Parathyroid adenoma (tissue), 2 donors: ENCODE data around the gene VPS37C.

Source experiments
- H2AFZ ChIP-seq: fragments of 300-600 bp; sonication (generic); one replicate; pipeline ENCODE4 v1.7.0; 2017; ENCODE audit warnings: antibody characterized with exemption, mild to moderate bottlenecking
- H3K27ac ChIP-seq: fragments of 300-600 bp; sonication (generic); one replicate; pipeline ENCODE4 v1.7.0; 2017
- H3K27me3 ChIP-seq: fragments of 300-600 bp; sonication (generic); one replicate; pipeline ENCODE4 v1.7.0; 2017; ENCODE audit warnings: low read length; ENCODE audit not compliant: control insufficient read depth, insufficient read depth
- H3K36me3 ChIP-seq: fragments of 300-600 bp; sonication (generic); one replicate; pipeline ENCODE4 v1.7.0; 2017; ENCODE audit warnings: low read length; ENCODE audit not compliant: control insufficient read depth, insufficient read depth
- H3K4me1 ChIP-seq: fragments of 300-600 bp; sonication (generic); one replicate; pipeline ENCODE4 v1.7.0; 2017; ENCODE audit warnings: control low read depth
- H3K4me2 ChIP-seq: fragments of 300-600 bp; sonication (generic); one replicate; pipeline ENCODE4 v1.7.0; 2017; ENCODE audit warnings: low read length
- H3K4me3 ChIP-seq: fragments of 300-600 bp; sonication (generic); one replicate; pipeline ENCODE4 v1.7.0; 2017; ENCODE audit warnings: low read depth, low read length
- H3K79me2 ChIP-seq: fragments of 300-600 bp; sonication (generic); one replicate; pipeline ENCODE4 v1.7.0; 2017; ENCODE audit warnings: control low read depth
- H3K9ac ChIP-seq: fragments of 300-600 bp; sonication (generic); one replicate; pipeline ENCODE4 v1.7.0; 2017; ENCODE audit warnings: mild to moderate bottlenecking
- H3K9me3 ChIP-seq: fragments of 300-600 bp; sonication (generic); one replicate; pipeline ENCODE4 v1.7.0; 2017; ENCODE audit warnings: low read length; ENCODE audit not compliant: control insufficient read depth
- TF ChIP-seq, protein P1 (sequence below): fragments of 300-600 bp; sonication (generic); IDR thresholded peaks from one replicate; pipeline ENCODE4 v1.7.0; 2017; ENCODE audit warnings: antibody characterized with exemption, mild to moderate bottlenecking
- donor health status: primary hyperparathyroidism.

The VPS37C gene

DNA sequence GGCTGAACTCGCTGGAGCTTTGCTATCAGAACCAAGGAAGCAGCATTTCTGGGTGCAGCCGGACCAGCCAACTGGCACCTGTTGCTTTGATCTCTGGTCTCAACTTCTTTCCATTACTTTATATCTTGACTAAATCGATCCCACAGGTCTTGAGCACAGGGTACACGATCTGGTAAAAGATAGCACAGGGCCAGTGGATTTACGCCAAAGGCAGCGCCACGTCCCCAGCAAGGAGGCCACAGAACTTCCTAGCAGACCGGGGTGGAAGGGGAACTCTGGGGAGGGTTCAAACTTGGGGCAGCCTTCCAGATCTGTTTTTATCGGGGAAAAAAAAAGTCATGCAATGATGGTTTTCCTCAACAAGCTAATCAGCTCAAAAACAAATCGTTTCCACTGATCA is 14.0 kb downstream of the VPS37C start:
- Histone ChIP-seq H3K4me1 (peaks cover 21% of the 10 kb centered on the region), H3K27me3 (no peaks in the 10 kb centered on the region), H3K36me3 (no peaks in the 10 kb centered on the region), H3K4me2 (no peak overlapping the region), H3K4me3 (no peak overlapping the region), H2AFZ (no peak overlapping the region), H3K9me3 (no peaks in the 10 kb centered on the region), H3K79me2 (peaks cover 20% of the 10 kb centered on the region), H3K9ac (no peak overlapping the region), H3K27ac (no peak overlapping the region)
- TF ChIP-seq, protein P1, sequence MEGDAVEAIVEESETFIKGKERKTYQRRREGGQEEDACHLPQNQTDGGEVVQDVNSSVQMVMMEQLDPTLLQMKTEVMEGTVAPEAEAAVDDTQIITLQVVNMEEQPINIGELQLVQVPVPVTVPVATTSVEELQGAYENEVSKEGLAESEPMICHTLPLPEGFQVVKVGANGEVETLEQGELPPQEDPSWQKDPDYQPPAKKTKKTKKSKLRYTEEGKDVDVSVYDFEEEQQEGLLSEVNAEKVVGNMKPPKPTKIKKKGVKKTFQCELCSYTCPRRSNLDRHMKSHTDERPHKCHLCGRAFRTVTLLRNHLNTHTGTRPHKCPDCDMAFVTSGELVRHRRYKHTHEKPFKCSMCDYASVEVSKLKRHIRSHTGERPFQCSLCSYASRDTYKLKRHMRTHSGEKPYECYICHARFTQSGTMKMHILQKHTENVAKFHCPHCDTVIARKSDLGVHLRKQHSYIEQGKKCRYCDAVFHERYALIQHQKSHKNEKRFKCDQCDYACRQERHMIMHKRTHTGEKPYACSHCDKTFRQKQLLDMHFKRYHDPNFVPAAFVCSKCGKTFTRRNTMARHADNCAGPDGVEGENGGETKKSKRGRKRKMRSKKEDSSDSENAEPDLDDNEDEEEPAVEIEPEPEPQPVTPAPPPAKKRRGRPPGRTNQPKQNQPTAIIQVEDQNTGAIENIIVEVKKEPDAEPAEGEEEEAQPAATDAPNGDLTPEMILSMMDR: no peak

DNA sequence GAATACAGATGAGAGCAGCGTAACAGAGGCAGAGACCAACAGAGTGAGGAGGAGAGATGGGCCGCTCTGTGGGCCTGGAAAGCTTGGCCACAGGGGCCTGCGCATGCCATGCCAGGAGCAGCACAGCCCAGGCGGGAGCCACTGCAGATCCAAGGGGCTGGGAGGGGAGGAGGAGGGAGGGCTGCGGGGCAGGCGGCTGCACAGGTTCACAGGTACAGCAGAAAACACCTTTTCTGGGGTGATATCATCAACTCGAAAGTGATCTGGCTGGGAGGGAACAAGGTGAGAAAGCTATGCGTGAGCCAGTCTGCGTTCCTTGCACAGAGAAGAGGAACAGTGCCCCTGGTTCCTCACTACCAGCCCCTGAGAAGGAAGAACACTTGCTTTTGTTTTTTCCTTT is 14.8 kb downstream of the VPS37C start:
- H3K27ac ChIP-seq: no peak overlapping the region
- no peak overlapping the region for H3K4me2 ChIP-seq
- no peaks in the 10 kb centered on the region for H3K9me3 ChIP-seq
- no peaks in the 10 kb centered on the region for H3K36me3 ChIP-seq
- TF ChIP-seq, protein P1: no peak
- no peak overlapping the region for H2AFZ ChIP-seq
- H3K4me3 ChIP-seq: no peak overlapping the region
- no peak overlapping the region for H3K9ac ChIP-seq
- no peaks in the 10 kb centered on the region for H3K27me3 ChIP-seq
- H3K4me1 ChIP-seq: peaks cover 19% of the 10 kb centered on the region
- peaks cover 19% of the 10 kb centered on the region for H3K79me2 ChIP-seq

DNA sequence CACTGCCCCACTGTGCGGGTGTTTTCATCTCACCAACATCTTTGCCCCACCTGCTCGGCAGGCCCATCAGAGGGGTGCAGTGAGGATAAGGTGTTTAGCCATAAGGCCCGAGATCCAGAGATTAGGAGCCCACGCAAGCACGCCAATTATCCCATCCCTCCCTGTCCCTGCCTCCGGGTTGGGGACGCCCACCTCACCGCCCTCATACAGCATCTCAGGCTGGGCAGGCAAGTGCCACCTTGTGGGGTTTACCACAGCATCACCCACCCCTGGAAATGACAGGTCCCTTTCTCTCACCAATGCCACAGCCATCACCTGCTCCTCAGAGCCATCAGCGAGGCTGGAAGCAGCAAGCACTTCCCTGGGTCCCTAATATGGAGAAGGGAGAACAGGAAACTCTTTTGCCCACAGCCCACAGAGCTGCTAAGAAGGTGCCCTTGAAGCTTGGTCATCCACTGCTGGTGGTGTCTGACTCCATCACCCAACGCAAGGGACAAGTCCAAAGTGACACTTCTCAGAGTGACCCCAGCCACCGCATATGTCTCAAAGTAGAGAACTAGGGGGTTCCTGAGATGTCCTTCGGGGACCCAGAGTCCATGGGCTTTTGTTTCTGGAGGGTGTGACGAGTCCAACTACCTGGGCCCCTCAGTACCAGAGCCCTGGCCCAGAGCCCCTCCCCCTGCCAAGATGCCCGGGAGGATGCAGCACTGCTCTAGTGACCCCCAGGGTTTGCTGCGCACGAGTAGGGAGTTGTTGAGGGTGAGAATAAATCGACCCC is 15.8 kb downstream of the VPS37C start:
- Histone ChIP-seq H3K4me2 (no peak overlapping the region), H3K9ac (no peak overlapping the region), H3K79me2 (peaks cover 20% of the 10 kb centered on the region), H3K9me3 (no peaks in the 10 kb centered on the region), H3K36me3 (no peaks in the 10 kb centered on the region), H3K27me3 (no peaks in the 10 kb centered on the region), H3K4me1 (peaks cover 16% of the 10 kb centered on the region), H3K27ac (no peak overlapping the region), H2AFZ (no peak overlapping the region), H3K4me3 (no peak overlapping the region)
- TF ChIP-seq, protein P1: no peak

DNA sequence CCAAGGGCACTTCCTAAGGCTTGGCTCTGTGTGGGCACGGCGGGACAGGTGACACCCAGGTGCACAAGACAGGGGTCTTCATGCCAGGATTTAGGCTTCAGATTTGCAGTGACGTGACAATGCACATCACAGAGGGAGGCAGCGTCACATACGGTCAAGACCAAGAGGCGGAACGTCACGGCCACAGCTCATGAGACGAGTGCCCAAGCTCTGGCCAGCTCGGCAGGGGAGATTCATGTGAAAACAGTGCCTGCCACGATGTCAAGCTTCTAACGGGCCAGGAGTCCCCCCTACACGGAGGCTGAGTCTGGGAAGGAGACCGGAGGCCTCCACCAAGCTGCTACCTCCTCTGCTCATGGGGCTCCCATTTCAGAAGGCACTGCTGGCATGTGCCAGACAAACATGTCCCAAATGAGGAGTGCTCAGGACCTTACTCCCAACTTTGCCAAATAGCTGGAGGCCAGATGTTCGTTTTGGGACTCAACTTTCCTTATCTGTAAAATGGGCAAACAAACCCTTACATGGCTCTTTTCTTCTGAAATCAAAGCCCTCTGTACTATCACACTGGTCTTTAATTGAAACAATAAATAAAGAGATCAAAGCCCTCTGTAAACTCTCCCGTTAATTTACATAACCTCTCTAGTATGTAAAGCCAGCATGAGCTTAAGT is 16.6 kb downstream of the VPS37C start:
- no peak overlapping the region for H2AFZ ChIP-seq
- H3K36me3 ChIP-seq: no peaks in the 10 kb centered on the region
- H3K9ac ChIP-seq: no peak overlapping the region
- H3K4me3 ChIP-seq: no peak overlapping the region
- no peak overlapping the region for H3K27ac ChIP-seq
- H3K79me2 ChIP-seq: peaks cover 19% of the 10 kb centered on the region
- TF ChIP-seq, protein P1: no peak
- peaks cover 16% of the 10 kb centered on the region for H3K4me1 ChIP-seq
- H3K9me3 ChIP-seq: no peaks in the 10 kb centered on the region
- no peaks in the 10 kb centered on the region for H3K27me3 ChIP-seq
- H3K4me2 ChIP-seq: no peak overlapping the region
